ENCODE data around the gene ITGB3BP.
"Not testable (repeated sequence)": the region's sequence is repeated elsewhere in the genome, so short reads cannot be mapped to it uniquely, and the experiment has no call there.

DNA sequence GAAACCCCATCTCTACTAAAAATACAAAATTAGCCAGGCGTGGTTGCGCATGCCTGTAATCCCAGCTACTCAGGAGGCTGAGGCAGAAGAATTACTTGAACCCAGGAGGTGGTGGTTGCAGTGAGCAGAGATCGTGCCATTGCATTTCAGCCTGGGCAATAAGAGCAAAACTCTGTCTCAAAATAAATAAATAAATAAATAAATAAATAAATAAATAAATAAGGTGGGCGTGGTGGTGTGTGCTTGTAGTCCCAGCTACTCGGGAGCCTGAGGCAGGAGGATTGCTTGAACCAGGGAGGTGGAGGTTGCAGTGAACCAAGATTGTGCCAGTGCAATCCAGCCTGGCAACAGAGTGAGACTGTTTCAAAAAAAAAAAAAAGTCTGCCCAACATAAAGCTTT is 54.3 kb downstream of the ITGB3BP start:
- not testable (repeated sequence) for TF ChIP-seq EZH2 (IDR thresholded peaks at IDR 0.05; ENCODE audit: low read length, unreplicated experiment)
- TF ChIP-seq, protein P1, sequence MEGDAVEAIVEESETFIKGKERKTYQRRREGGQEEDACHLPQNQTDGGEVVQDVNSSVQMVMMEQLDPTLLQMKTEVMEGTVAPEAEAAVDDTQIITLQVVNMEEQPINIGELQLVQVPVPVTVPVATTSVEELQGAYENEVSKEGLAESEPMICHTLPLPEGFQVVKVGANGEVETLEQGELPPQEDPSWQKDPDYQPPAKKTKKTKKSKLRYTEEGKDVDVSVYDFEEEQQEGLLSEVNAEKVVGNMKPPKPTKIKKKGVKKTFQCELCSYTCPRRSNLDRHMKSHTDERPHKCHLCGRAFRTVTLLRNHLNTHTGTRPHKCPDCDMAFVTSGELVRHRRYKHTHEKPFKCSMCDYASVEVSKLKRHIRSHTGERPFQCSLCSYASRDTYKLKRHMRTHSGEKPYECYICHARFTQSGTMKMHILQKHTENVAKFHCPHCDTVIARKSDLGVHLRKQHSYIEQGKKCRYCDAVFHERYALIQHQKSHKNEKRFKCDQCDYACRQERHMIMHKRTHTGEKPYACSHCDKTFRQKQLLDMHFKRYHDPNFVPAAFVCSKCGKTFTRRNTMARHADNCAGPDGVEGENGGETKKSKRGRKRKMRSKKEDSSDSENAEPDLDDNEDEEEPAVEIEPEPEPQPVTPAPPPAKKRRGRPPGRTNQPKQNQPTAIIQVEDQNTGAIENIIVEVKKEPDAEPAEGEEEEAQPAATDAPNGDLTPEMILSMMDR (conservative IDR thresholded peaks at IDR 0.05; ENCODE audit: low read depth, low read length) = not testable (repeated sequence)
